Measurements from ENCODE around the gene HMGCLL1. TPM values are rescaled to one million over a fixed set of nuclear protein-coding genes. Genes with fewer than 3 reads are reported as not detected.

HMGCLL1 gene
- total RNA-seq, 4 donors from 2014 or later = 2.2 TPM; not detected in 3

DNA sequence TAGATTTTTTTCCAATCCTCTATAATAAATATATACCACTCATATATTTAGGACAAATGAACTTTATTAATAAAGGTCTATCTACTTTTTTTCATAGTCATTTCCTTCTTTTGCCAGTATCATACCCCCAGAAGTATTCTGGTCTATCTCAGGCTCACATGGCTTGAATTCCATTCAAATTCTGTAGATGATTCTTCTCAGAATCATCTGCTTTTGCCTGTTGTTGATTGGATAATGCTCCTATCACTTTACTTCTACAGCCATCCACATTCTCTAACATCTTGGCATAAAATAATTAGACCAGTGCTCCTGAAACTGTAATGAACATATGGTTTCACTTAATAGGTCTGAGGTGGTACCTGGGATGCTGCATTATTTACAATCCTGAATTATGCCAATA is 130.5 kb downstream of the HMGCLL1 start:
- no peak for TF ChIP-seq POLR2A (IDR thresholded peaks at IDR 0.05)
- TF ChIP-seq, protein P1, sequence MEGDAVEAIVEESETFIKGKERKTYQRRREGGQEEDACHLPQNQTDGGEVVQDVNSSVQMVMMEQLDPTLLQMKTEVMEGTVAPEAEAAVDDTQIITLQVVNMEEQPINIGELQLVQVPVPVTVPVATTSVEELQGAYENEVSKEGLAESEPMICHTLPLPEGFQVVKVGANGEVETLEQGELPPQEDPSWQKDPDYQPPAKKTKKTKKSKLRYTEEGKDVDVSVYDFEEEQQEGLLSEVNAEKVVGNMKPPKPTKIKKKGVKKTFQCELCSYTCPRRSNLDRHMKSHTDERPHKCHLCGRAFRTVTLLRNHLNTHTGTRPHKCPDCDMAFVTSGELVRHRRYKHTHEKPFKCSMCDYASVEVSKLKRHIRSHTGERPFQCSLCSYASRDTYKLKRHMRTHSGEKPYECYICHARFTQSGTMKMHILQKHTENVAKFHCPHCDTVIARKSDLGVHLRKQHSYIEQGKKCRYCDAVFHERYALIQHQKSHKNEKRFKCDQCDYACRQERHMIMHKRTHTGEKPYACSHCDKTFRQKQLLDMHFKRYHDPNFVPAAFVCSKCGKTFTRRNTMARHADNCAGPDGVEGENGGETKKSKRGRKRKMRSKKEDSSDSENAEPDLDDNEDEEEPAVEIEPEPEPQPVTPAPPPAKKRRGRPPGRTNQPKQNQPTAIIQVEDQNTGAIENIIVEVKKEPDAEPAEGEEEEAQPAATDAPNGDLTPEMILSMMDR (IDR thresholded peaks at IDR 0.05) = no peak

DNA sequence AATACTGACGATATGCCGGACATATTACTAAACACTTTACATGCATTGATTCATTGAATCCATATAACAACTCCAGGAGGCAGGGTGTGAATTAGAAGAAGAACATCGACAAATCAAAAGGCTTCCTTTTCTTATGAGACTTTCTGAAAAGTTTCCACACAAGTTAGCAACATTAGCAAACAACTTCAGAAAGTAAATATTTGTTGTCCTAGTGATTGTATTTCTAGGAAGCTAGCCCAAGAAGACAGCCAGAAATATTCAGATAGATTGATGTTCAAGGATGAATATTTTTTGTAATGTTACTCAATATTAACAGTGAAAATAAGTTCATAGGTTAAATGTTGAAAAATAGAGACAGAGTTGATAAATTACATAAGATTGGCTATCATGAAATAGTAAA is 131.1 kb downstream of the HMGCLL1 start:
- Histone ChIP-seq H3K36me3 (no peaks in the 10 kb centered on the region), H3K27ac (no peak overlapping the region), H3K27me3 (no peaks in the 10 kb centered on the region), H3K4me3 (no peak overlapping the region), H3K4me1 (no peaks in the 10 kb centered on the region), H3K9me3 (no peaks in the 10 kb centered on the region)
- no peak for DNase-seq
- no peak for TF ChIP-seq POLR2A (IDR thresholded peaks at IDR 0.05)
- TF ChIP-seq, protein P1 (IDR thresholded peaks at IDR 0.05) = no peak

More for the DNA sequence above, 130.5 kb downstream of the HMGCLL1 start:
- no peak for DNase-seq
- Histone ChIP-seq H3K4me3 (no peak overlapping the region), H3K4me1 (no peaks in the 10 kb centered on the region), H3K9me3 (no peaks in the 10 kb centered on the region), H3K27ac (no peak overlapping the region), H3K36me3 (no peaks in the 10 kb centered on the region), H3K27me3 (no peaks in the 10 kb centered on the region)

- DNase-seq = no peak
- no peaks in the 10 kb centered on the region for H3K9me3 ChIP-seq
- no peak overlapping the region for H3K4me3 ChIP-seq
- no peak overlapping the region for H3K27ac ChIP-seq
- H3K4me1 ChIP-seq = no peaks in the 10 kb centered on the region
- H3K36me3 ChIP-seq = no peaks in the 10 kb centered on the region
- TF ChIP-seq POLR2A (IDR thresholded peaks at IDR 0.05) = no peak
- TF ChIP-seq, protein P1 (IDR thresholded peaks at IDR 0.05) = peak in 4 of 6 experiments; percentile 22 to 45 (median 35)
- no peaks in the 10 kb centered on the region for H3K27me3 ChIP-seq
These were observed 133.3 kb downstream of the HMGCLL1 start for GRCh38 chr6:55445648-55446204.

- Histone ChIP-seq H3K27me3 (no peaks in the 10 kb centered on the region), H3K9me3 (no peaks in the 10 kb centered on the region), H3K36me3 (no peaks in the 10 kb centered on the region), H3K4me3 (no peak overlapping the region), H3K27ac (no peak overlapping the region), H3K4me1 (no peaks in the 10 kb centered on the region)
- DNase-seq = no peak
- TF ChIP-seq, protein P1 (IDR thresholded peaks at IDR 0.05) = no peak
- no peak for TF ChIP-seq POLR2A (IDR thresholded peaks at IDR 0.05)
These were observed 135.5 kb downstream of the HMGCLL1 start for GRCh38 chr6:55443238-55444134.

- DNase-seq = no peak
- Histone ChIP-seq H3K36me3 (no peaks in the 10 kb centered on the region), H3K4me3 (no peak overlapping the region), H3K9me3 (no peaks in the 10 kb centered on the region), H3K27ac (no peak overlapping the region), H3K27me3 (no peaks in the 10 kb centered on the region), H3K4me1 (no peaks in the 10 kb centered on the region)
- no peak for TF ChIP-seq POLR2A (IDR thresholded peaks at IDR 0.05)
- TF ChIP-seq, protein P1 (IDR thresholded peaks at IDR 0.05) = no peak
These were observed 140.8 kb downstream of the HMGCLL1 start for GRCh38 chr6:55438203-55438602.
